HG02759 (cell line): Measurements from ENCODE around the gene TGDS.

ENCODE experiments used
- ATAC-seq: cut with Tn5 transposase; IDR thresholded peaks from one replicate; pipeline ENCODE4 v1.9.1; 2021; ENCODE audit warnings: mild to moderate bottlenecking, moderate library complexity; ENCODE audit not compliant: unreplicated experiment

TGDS gene

DNA sequence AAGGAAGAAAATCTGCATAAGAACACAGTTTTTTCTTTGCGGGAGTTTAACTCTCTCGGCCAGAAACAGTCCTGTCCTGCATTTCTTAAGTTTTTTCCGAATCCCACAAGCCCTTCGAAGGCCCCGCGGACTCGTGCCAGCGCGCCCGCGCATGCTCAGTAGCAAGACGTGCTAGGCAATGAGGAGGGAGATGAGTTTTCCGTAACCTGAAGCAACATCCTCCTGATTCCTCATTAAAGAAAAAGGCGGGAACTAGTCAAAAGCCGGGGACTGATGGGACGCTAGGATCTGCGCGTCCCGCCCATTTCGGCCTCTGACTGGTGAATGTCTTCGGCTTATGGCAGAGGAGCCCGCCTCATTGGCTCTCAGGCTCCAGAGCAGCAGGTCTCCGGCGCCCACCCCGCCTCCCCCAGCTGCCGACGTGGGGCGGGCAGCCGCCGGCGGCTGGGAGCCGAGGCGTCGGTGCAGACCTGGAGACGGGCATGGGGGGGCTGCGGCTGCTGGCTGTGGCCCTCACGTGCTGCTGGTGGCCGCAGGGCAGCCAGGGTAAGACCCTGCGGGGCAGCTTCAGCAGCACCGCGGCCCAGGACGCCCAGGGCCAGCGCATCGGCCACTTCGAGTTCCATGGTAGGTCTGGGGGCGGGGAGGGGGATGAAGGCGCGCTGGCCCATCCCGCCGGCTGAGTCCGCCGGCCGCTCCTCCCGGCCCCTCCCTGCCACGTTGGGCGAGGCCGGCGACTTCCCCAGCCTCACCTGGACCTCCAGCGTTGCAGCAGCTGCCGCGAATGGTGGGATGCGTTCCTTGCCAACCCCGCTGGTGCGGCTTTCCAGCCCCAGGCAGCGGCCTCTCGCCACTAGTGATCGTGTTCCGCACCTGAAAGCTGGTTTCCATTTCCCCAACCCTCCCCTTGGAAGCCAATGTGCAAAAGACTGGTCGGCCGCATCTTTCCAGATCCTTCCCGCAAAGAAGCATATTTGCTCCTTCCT is 5.8 kb upstream of the TGDS start, which contains the start of gene GPR180:
Gene GPR180 (plus strand): TSS at position 412 of the 986 bp plus-strand sequence. CDS start 71 bp downstream, at position 483.
- ATAC-seq = peak; percentile 99

DNA sequence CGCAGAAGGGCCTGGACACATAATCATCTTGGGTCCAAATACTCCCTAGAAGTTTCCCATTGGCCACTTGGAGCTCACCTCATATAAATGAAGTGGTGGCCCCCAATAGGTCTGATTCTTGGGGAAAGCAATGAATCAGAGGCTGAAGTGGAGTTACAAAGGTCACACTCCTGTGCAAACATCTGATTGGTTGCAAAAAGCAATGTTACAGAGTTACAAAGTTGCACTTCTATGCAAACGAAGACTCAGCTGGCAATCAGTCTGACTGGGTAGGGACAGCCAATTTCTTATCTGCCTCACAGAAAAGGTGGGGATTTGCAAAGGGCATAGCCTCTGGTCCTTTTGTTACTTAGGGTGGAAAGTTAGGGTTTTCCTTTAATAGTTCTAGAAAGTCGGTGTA is 3.9 kb upstream of the TGDS start:
- ATAC-seq = no peak

DNA sequence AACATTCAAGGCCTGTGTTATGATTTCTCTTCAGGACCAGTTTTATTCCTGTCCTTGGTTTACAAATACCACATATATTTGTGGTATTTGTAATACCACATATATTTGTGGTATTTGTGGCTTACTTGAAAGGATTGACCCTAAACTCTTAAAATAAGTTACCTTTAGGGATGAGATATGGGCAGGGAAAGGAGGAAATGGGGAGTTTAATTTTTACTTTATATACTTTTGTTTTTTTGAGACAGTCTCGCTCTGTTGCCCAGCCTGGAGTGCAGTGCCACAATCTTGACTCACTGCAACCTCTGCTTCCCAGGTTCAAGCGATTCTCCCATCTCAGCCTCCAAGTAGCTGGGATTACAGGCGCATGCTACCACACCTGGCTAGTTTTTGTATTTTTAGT is 2.3 kb upstream of the TGDS start:
- ATAC-seq = no peak

DNA sequence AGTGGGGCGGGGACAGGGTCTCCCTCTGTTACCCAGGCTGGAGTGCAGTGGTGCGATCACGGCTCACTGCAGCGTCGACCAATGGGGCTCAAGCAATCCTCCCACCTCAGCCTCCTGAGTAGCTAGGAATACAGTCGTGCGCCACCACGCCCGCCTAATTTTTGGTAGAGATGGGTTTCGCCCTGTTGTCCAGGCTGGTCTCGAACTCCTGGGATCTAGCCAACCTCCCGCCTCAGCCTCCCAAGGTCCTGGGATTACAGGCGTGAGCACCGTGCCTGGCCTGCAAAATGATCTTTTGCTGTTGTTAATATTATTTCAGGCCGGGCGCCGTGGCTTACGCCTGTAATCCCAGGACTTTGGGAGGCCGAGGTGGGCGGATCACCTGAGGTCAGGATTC is 621 bp upstream of the TGDS start:
- ATAC-seq = no peak

DNA sequence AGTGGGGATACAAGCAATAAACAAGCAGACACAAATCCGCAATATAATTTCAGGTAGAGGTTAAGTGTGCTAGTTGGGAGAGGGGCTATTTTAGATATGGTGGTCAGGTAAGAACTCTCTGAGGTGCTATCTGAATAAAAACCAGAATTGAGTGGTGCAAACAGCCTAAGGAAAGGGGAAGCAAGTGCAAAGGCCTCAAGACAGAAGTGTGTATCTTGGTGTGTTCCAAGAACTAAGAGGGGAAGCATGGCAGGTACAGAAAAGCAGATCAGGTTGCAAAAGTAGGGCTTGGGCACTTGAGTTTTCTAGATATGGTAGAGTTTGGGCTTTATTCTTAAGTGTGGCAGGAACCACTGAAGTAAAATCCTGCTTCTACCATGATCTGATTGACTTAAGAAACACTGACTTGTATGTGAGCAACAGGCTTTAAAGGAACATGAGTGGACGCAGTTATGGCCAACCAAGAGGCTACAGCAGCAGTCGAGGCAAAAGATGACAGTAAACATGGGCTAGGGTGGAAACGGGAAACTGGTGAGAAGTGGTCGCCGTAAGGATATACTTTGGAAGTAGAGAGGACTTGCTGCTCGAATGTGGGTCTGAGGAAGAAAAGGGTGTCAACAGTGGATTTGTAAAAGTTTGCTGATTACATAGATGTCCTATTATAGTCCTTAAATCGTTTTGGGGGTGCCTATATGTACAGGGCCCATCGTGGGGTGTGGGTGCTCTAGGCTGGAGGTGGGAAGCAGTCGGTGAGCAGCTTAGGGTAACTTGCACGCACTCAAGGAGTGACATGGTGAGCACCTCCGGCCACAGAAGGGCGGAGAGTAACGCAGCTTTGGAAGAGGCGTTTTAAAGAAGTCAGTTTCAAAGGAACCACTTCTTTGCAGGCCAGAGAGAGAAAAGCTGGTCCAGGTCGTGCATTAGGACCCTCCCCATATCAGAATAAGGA is 677 bp downstream of the TGDS start:
- ATAC-seq = peak; percentile 53

DNA sequence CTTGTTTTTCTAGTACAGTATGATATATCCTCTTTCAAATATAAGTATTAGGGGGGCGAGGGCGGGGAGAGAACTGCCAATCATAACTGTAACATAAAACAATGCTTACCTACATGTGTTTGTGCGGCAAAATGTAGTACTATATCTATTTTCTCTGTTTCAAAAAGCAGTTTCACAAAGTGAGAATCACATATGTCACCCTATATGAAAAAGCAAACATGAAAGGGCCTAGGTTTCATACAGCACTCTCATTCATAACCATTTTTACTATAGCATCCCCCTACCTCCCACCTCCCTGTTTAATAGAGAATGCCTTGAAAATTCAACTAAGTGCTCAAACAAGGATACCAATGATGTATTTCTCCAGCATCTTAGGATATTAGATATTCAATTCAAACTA is 5.2 kb downstream of the TGDS start:
- no peak for ATAC-seq

DNA sequence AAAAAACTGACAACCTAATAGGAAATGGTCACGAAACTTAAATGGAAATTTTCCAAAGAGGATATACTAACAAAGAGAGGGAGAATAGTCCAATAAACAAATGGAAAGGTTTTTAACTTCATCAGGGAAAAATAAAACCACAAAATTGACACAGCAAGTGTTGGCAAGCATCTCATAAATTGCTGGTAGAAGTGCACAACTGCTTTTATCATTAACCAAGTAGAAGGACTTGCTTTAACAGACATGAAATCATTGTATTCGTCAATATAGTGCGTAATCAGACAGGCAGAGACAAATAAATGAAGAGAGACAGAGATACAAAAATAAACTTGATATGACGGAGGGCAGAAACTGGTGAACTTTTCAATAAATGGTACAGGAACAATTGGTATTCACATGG is 7.4 kb downstream of the TGDS start:
- no peak for ATAC-seq

DNA sequence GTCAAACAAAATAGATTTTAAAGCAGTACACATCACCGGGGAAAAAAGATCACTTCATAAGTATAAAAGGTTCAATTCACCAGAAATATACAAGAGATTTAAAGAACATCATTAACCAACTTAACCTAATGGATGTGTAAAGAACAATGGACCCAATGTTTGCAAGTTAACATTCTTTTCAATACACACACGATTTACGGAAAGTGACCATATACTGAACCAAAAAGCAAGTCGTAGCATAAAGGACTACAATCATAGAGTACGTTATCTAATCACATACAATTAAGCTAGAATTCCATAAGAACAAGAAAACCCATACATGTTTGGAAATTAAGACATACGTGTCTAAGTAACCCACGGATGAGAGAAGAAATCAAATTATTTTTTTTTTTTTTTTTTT is 9.6 kb downstream of the TGDS start:
- ATAC-seq = no peak

DNA sequence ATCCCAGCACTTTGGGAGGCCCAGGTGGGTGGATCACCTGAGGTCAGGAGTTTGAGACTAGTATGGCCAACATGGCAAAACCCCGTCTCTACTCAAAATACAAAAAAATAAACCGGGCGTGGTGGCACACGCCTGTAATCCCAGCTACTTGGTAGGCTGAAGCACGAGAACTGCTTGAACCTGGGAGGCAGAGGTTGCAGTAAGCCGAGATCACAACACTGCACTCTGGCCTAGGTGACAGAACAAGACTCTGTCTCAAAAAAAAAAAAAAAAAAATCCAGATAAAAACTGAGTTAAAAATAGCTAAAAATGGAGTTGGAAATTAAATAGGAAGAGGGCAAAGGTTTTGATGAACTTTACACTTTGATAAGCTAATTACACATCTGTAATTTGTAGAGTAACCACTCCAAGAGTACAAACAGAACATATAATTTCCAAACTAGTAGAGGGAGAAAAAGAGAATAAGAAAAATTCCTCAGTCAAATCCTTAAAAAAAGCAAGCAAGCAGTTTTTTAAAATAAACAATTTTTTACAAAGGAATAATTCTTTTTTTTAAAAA is 10.3 kb downstream of the TGDS start:
- no peak for ATAC-seq

DNA sequence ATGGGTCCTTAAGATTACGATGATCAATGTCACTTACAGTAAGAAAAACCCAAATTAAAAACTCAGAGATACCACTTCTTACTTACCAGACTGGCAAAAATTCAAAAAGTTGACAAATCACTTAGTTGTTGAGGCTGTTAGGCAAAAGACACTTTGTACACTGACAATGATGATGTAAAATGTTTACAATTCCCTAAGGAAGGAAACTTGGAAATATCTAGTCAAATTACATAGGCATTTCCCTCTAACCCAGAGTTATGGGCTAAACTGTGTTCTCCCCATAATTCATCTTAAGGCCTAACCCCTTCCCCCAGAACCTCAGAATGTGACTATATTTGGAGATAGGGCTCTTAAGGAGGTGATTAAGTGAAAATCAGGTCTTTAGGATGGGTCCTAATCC is 12.0 kb downstream of the TGDS start:
- no peak for ATAC-seq

DNA sequence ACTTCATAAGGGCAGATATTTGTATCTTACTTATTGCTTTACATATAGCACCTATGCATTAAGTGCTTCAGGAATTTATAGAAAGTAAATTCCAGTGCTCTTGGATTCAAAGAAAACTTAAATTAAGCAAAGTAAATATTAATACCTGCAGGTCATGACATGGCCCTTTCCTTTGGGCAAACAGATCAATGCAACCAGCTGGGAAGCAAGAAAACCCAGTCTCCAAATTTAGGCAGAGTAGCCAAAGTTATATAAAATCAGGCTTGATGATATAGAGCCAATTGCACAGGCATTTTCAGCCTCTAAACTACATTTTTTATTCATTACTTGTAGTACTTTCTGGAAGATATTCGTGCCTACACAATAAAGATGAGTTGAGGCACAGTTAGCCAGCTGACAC is 16.9 kb downstream of the TGDS start:
- ATAC-seq = no peak

DNA sequence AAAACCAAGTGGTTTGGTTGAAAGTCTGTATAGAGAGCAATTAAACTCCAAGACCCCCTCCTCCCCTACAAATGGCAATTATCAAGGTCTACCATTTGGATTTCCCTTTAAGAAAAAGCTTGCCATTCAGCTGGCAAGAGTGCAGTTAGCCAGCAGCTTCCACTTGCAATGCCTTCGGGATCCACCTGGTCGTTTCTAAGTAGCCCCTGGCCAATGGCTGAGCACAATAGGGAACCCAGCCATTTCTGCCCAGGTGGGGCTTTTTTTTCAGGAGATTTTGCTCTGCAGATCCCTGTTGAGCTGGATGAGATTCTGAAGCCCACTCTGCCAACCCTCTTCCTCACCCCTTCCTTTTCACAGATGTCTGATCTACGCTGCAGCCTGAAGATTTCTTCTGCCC is 26.3 kb downstream of the TGDS start:
- ATAC-seq = no peak

DNA sequence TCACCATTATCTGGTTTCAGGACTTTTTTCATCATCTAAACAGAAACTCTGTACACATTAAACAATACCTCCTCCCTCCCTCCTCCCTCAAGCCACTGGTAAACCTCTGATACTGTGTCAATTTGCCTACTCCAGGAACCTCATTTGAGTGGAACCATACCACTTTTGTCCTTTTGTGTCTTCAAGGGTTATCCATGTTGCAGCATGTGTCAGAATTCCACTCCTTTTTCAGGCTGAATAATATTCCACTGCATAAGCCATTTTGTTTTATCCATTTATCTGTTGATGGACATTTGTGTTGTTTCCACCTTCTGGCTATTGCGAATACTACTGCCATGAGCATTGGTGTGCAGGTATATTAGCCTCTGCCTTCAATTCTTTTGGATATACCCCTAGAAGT is 27.5 kb downstream of the TGDS start:
- no peak for ATAC-seq

DNA sequence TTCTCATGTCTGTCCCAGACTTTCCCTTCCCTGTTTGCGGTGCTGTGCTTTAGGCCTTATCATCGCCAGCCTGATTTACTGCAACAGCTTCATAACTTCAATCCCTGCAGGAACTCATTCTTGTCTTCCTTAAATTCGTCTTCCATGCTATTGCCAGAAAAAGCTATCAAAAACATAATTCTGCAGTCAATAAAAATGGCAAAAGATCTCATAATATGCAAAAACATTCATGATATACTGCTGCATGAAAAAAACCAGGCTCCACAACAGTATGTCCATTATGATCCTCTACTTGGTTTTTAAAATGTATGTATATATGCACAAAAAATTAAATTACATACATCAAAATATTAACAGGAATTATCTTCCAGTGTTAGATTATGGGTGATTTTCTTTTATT is 28.4 kb downstream of the TGDS start:
- no peak for ATAC-seq

DNA sequence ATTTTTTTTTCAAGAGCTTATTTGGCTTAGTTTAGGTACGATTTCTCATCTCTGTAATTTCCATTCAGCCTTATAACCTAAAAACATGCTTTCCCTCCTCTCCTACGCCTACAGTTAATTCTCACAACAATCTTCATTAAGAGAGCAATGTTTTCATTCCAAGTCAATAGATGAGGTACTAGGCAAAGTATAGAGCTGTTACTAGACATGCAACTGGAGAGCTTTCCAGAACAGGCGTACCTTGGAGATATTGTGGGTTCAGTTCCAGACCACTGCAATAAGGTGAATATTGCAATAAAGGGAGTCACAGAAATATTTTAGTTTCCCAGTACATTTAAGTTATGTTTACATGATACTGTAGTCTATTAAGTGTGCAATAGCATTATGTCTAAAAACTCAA is 34.8 kb downstream of the TGDS start:
- ATAC-seq = no peak

DNA sequence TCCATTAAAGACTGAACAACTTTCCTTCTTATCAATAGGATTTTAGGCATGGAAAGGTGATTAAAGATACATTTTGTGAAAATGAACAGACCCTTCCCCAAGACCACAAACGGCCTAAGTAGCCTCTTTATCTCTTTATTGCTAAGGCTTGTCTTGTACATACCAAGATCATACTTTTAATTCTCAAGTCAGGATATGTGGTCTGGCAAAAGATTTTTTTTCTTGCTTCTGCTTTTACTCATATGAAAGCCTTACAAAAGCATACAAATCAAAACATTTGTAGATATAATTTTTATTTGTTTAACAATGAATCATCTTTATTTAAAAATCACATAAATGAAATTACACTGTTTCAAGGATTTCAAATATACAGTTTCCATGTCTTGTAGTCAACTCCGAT is 35.8 kb downstream of the TGDS start:
- ATAC-seq = no peak

DNA sequence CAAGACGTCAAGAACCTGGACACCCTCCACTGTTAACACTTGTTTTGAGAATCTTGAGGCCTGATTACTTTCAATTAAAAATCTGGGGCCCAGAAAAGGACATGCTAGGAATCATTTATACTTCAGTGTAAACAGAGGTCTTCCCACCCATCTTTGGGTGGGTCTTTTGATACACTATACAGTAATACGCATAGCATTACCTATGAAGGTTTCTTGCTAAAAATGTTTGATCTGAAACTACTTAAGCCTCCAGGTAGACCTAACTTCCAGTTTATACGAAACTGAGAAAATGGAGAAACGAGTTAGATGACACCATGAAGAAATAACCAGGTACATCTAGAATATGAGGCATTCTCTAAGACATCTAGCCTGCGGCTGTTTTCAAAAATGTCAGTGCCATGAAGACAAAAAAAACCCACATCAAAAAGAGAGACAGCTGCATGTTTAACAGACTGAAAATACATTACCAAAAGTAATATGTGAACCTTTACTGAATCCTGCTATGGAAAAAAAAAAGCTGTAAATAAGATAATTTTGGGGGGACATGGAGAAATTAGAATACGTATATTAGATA is 36.6 kb downstream of the TGDS start:
- no peak for ATAC-seq

DNA sequence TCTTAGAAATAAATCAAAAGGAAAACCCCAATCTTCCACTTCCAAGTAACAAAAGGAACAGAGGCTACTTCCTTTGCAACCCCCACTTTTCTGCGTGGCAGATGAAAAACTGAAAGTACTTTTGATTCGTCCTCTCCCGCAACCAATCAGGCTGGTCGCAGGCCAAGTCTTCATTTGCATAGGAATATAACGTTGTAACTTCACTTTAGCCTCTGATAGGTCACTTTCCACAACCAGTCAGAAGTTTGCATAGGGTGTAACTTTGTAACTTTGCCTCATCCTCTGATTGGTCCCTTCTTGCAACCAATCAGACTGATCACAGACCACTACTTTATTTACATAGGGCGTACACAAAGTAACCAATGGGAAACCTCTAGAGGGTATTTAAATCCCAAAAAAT is 37.2 kb downstream of the TGDS start:
- ATAC-seq = no peak

DNA sequence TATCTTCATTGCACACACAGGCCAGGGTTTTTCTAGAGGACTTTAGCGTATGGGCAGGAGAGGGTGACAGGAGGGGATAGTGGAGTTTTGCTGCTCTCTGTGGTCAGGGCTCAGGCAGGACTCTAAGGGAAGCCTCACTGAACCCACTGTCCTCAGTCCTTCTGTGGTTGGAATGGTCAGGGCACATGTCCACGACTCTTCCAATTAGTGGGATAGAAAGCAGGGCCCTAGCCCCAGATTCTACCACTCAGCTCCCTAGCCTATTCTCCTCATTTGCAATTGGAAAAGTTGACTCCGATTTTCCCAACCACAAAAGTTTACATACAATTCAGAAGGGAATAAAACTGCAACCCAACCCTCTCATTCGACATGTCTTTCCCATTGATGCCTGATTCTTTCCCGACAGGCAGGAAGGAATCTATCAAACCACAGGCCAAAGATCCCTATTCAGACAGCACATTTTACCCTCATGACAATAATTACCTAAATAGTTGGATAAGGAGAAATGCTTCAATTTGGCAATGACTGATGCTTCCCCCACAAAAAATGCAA is 38.2 kb downstream of the TGDS start:
- no peak for ATAC-seq

DNA sequence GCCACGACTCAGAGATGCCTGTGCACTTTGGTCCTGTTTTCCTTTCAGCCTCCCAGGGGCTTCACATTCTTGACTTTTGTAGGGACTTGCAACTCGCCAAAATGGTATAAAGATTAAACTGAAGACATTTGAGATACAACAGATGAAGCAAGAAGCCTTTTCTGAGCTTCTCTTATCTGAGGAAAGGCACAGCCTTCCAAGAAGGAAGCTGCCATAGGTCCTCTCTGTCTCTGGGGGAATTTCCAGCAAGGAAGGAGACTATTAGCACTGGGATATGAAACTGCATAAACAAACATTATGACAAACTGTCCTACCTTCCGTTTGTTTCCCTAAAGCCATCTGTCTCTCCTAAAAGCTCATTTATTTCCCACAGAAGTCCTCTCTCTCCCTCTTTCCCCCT is 39.3 kb downstream of the TGDS start:
- ATAC-seq = no peak

DNA sequence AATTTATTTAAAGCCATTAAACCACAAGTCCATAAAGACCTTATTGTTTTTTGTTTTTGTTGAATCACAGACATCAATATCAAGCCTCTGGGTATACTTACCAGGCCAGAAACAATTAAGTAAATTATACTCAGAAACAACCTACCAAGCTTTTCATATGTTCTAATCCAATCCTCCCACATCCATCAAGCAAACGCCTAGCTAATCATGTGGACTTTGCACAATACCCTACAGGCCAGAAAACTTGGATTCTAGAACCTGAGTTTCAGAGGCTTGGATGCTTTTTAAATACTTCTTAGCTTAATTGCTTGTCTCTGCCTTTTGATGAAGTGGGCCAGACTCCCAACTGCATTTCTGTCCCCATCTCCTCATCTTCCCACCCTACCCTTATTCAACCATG is 39.9 kb downstream of the TGDS start:
- no peak for ATAC-seq
